GM18526 (cell line): ENCODE measurements around the gene GBX2.

ENCODE experiments used
- POLR2A ChIP-seq: IDR thresholded peaks from 3 replicates; pipeline ENCODE4 v1.6.1; 2011; ENCODE audit not compliant: insufficient read length; ENCODE audit errors: extremely low read depth

GBX2 gene

GRCh38 chr2:236173729-236174607, 5.8 kb upstream of the GBX2 start:
- no peak for TF ChIP-seq POLR2A

- no peak for TF ChIP-seq POLR2A
Measured at GRCh38 chr2:236173036-236173728, 5.0 kb upstream of the GBX2 start.

GRCh38 chr2:236172255-236173035, 4.3 kb upstream of the GBX2 start:
- TF ChIP-seq POLR2A, result no peak

- TF ChIP-seq POLR2A, result no peak
Measured at GRCh38 chr2:236171680-236172254, 3.6 kb upstream of the GBX2 start.

GRCh38 chr2:236171181-236171679, 3.0 kb upstream of the GBX2 start:
- no peak for TF ChIP-seq POLR2A

GRCh38 chr2:236170590-236171165, 2.5 kb upstream of the GBX2 start:
- TF ChIP-seq POLR2A, result no peak

GRCh38 chr2:236169741-236170589, 1.8 kb upstream of the GBX2 start:
- no peak for TF ChIP-seq POLR2A

- no peak for TF ChIP-seq POLR2A
Measured at GRCh38 chr2:236169151-236169721, 1.1 kb upstream of the GBX2 start.

GRCh38 chr2:236167297-236168109, 683 bp downstream of the GBX2 start:
- TF ChIP-seq POLR2A, result no peak

GRCh38 chr2:236166796-236167296, 1.3 kb downstream of the GBX2 start:
- TF ChIP-seq POLR2A, result no peak

GRCh38 chr2:236165842-236166795, 2.1 kb downstream of the GBX2 start:
- no peak for TF ChIP-seq POLR2A
